ENCODE measurements around the gene RNF26. TPM values are rescaled to one million over a fixed set of nuclear protein-coding genes. Genes with fewer than 3 reads are reported as not detected.

Gene RNF26
- total and polyA plus RNA-seq, 10 of the 15 experiments (the other 5 are each of a cell fraction or from before 2014, with no cell fraction given), result 2.8 to 54.5 (median 17.7) TPM

- no peaks in the 10 kb centered on the region for H3K9me3 ChIP-seq (replicated peaks; ENCODE audit: control insufficient read depth, insufficient read depth, low read length)
- ChIA-PET CTCF (interaction anchor here (1.4 to 17.9 kb wide), 3 partner anchors 22 to 96 kb away, joined by 5 to 183 read pairs (median 5); no protein-coding TSS in a partner anchor), SMC1A (ENCODE audit: uncharacterized antibody, unreplicated experiment) (interaction anchor here (0.6 to 0.8 kb wide), 2 partner anchors 96 to 419 kb away, joined by 3 to 4 read pairs; no protein-coding TSS in a partner anchor), RAD21 (ENCODE audit: unreplicated experiment) (interaction anchor here (0.9 kb wide), 1 partner anchor 96 kb away, joined by 3 read pairs; no protein-coding TSS in a partner anchor), POLR2A (no interaction called here)
- H3K27me3 ChIP-seq (replicated peaks in 1 of 2; ENCODE audit: control insufficient read depth in 2 of 2, insufficient read depth in 2 of 2, low read length in 1 of 2), result peaks cover 0 to 8% of the 10 kb centered on the region in 2 experiments; a peak in 3 of 4 replicates
- no peak for ATAC-seq
- no peaks in the 10 kb centered on the region for H3K36me3 ChIP-seq (ENCODE audit: control insufficient read depth in 2 of 2, insufficient read depth in 2 of 2, low read length in 1 of 2)
- in situ Hi-C loops (cut with MboI), result no loop called here
- no peak for FAIRE-seq
- no peak overlapping the region for H2AFZ ChIP-seq (ENCODE audit: control insufficient read depth, low read depth, low read length)
- no peak overlapping the region for H3K4me3 ChIP-seq
- no peak overlapping the region for H3K9ac ChIP-seq (ENCODE audit: control insufficient read depth, insufficient read depth, low read length)
- intact Hi-C loops (cut with micrococcal nuclease; ENCODE audit: unreplicated experiment), result no loop called here
- H3K79me2 ChIP-seq (ENCODE audit: control insufficient read depth, insufficient read depth, low read length), result no peaks in the 10 kb centered on the region
- DNase-seq (ENCODE audit: low read depth, low spot score), result no peak
- H3K4me2 ChIP-seq (ENCODE audit: control insufficient read depth, insufficient read depth), result no peak overlapping the region
- TF ChIP-seq MYC (IDR thresholded peaks at IDR 0.05; ENCODE audit: insufficient read depth, insufficient read length, insufficient replicate concordance, low read length, severe bottlenecking) (no peak), CHD1 (IDR thresholded peaks at IDR 0.05; ENCODE audit: low read depth, low read length) (no peak), EZH2 (IDR thresholded peaks at IDR 0.05; ENCODE audit: borderline replicate concordance, control insufficient read depth, low read depth, low read length) (no peak), ATF3 (IDR thresholded peaks at IDR 0.05; ENCODE audit: borderline replicate concordance, extremely low read depth, low read depth, low read length) (no peak), E2F4 (IDR thresholded peaks at IDR 0.05; ENCODE audit: low read depth, low read length) (no peak), HDAC2 (IDR thresholded peaks at IDR 0.05) (no peak), USF1 (IDR thresholded peaks at IDR 0.05; ENCODE audit: borderline replicate concordance, extremely low read length, insufficient read depth, low read depth, low read length) (no peak), TCF7 (IDR thresholded peaks at IDR 0.05; ENCODE audit: borderline replicate concordance) (no peak), IKZF2 (IDR thresholded peaks at IDR 0.05) (no peak), SIN3A (IDR thresholded peaks at IDR 0.05; ENCODE audit: low read depth, low read length) (no peak)
- 50% methylated on average over 10 of the region's 10 CpGs for WGBS (ENCODE audit: insufficient coverage, insufficient replicate concordance, low lambda C conversion rate, missing lambda C conversion rate)
- no peaks in the 10 kb centered on the region for H4K20me1 ChIP-seq (ENCODE audit: control insufficient read depth, insufficient read depth)
- no TSS peak for BruUV-seq (replicated peaks)
- 0 out of 2 replicates have a peak, but pooled peaks cover 3% of the 10 kb centered on the region for H3K4me1 ChIP-seq (ENCODE audit: control insufficient read depth, insufficient read depth, low read length)
- H3K27ac ChIP-seq (ENCODE audit: control insufficient read depth, insufficient read depth), result no peak overlapping the region
These were observed 44.6 kb downstream of the RNF26 start for GRCh38 chr11:119378851-119379465.
